HG03558 (cell line): ENCODE measurements around the gene VCL.
"Not testable (repeated sequence)": the region's sequence is repeated elsewhere in the genome, so short reads cannot be mapped to it uniquely, and the experiment has no call there.

Source experiments
- ATAC-seq: cut with Tn5 transposase; IDR thresholded peaks from one replicate; pipeline ENCODE4 v1.9.1; 2021; ENCODE audit warnings: moderate number of reproducible peaks; ENCODE audit not compliant: unreplicated experiment; ENCODE audit errors: extremely low read depth

VCL gene

DNA sequence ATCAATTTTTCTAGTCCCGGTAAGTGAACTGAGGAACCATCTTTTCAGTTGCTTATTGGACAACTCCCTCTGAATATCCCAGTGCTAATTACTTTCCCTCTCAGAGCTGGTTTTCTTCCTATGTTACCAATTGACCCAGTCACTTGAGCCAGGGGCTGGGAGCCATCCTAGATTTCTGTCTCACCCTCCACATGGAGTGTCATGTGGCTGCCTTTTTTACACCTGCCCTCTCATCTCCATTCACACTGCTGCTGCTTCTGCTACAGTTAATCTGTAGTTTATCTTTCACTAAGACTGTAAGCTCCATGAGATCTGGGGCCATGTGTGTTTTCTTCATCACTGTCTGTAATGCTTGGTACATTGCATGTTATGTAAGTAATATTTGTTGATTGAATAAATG is 35.8 kb downstream of the VCL start:
- no peak for ATAC-seq

DNA sequence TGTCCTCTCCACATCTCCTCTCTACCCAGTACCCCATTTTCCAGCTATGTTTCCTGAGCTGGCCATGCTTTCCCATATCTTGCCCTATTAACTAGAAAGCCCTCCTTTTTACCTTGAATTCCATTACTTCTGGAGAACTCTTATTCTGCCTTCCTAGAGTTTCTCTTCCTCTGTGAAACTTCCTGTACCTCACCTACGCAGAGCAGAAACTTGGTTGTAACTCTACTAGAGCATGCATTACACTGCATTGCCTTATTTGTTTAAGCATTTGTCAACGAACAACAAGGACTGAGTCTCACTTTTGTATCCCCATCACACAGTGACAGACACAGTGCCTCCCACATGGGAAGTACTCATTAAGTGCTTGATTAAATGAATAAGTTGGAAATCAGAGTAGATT is 36.4 kb downstream of the VCL start:
- no peak for ATAC-seq

DNA sequence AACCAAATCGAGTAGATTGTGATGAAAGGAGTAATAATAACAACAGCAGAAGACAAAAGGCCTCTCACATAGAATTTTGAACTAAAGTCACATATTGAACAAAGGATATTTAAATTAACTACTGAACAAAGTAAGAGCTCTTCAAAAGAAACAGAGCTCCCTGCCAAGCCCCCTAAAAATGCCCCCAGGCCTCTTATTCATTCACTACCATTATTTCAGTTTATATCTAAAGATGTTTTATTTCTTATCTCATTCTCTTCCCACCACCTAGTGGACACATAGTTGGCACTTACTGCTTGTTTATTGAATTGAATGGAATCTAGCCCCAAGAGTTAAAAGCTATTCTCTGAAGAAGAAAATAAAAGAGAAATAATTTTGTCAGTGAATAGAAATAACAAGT is 37.4 kb downstream of the VCL start:
- no peak for ATAC-seq

GRCh38 chr10:74036474-74036873 is 38.6 kb downstream of the VCL start:
- ATAC-seq = no peak

- no peak for ATAC-seq
Observed at GRCh38 chr10:74039561-74040145, 41.7 kb downstream of the VCL start.

DNA sequence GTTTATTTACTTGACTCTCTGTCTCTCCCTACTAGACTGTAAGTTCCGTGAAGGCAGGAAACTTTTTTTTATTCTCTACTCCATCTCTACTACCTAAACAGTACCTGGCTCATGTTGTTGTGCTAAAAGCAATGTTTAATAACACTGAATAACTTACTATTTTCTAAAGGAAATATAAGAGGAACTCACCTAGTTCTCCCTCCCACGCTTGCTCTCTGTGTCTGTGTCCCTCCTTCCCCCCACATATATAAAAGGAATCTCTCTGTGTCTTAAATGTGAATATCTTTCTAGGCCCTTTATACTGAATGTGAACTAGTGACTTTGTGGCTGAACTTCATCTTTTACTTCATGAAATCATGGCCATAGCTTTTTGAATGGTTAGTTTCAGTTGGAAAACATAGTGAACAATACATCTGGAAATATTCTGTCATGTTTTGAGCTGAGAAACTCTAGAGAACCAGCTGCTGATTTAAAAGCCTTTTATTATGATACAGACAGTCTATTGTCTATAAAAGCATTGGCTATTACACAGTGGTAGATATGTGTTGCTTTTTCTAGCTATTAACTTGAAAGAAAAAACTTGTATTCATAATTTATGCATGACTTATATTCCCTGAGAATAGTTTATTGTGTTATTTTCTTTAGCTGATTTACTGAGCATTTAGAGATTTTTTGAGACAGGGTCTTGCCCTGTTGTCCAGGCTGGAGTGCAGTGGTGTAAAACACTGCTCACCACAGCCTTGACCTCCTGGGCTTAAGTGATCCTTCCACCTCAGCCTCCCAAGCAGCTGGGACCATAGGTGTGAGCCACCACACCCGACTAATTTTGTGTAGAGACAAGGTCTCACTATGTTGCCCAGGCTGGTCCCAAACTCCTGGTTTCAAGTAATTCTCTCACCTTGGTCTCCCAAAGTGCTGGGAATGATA is 42.5 kb downstream of the VCL start:
- no peak for ATAC-seq

- ATAC-seq = no peak
Observed at GRCh38 chr10:74044419-74044818, 46.5 kb downstream of the VCL start.

GRCh38 chr10:74047304-74047703 is 49.4 kb downstream of the VCL start:
- ATAC-seq = no peak

DNA sequence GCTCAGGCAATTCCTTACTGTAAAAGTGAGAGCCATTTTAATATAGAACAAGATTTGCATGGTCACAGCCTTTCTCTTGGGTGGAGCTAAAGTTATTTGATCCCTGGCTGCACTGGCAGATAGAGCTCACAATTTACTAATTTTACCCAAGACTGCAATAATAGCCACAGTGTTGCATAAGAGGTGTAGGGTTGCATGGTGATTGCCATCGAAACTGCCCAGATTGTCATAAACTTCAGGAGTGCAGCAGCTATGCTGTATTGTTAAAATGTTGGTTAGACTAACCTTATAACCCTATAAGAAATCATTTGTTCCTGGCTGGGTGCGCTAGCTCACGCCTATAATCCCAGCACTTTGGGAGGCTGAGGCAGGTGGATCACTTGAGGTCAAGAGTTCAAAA is 50.0 kb downstream of the VCL start:
- no peak for ATAC-seq

- no peak for ATAC-seq
Observed at GRCh38 chr10:74048433-74048832, 50.5 kb downstream of the VCL start.

GRCh38 chr10:74049955-74050354 is 52.0 kb downstream of the VCL start:
- no peak for ATAC-seq

GRCh38 chr10:74050653-74051052 is 52.7 kb downstream of the VCL start:
- ATAC-seq = no peak

GRCh38 chr10:74051736-74052342 is 53.9 kb downstream of the VCL start:
- no peak for ATAC-seq

DNA sequence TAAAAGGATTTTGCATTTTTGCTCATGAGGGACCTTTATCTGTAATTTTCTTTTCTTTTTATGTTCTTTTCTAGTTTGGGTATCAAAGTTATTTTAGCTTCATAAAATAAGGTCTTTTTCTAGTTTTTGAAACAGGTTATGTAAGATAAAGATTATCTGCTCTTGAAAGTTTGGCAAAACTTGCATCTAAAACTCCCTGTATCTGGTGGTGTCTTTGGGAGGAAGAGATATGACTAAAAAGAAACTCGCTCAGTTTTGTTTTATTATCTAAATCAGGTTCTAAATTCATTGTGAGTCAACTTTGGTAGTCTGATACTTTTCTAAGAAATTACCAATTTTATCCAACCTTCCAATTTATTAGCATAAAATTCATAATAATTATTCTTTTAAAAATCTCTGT is 55.1 kb downstream of the VCL start:
- no peak for ATAC-seq

DNA sequence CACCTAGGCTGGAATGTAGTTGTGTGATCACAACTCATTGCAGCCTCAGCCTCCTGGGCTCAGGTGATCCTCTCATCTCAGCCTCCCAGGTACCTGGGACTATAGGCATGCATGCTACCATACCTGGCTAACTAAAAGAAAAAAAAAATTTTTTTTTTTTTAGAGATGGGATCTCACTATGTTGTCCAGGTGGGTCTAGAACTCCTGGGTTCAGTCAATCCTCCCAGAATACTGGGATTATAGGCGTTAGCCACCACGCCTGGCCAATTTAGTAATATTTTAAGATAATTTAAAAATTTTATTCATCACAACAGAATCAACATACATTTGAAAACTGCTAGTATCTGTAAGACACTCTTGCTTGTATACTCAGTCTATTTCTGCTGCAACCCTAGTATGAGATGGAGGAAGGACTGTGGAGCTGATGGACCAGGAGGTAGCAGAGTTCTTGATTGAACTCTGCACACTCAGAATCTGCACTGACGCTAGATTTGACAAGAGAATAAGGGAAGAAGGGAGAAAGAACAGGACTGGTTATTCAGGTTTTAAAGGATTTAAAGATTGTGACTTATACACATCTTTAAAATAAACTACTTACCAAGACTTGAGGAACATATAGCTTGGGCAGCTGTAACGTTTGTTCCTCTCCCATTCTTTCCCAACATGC is 57.6 kb downstream of the VCL start:
- no peak for ATAC-seq

GRCh38 chr10:74056050-74056818 is 58.3 kb downstream of the VCL start:
- peak; percentile 36 for ATAC-seq

DNA sequence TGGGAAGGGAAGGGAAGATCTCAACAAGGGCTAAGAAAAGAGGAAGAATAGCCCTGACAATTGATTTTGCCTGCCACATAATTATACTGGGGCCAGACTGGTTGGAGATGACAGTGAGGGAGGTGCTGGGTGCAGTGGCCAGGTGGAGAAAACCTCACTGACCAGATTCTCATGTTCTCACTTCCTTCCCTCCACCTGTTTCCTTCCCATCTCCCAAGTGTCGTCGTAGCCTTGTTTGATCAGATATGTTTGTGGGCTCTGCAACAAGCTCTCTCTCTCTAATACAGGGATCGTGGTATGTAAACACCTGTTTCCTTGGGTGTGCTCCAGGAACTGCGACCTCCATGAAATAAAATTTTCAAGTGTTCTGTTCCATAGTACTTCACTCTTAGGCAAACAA is 60.2 kb downstream of the VCL start:
- no peak for ATAC-seq

DNA sequence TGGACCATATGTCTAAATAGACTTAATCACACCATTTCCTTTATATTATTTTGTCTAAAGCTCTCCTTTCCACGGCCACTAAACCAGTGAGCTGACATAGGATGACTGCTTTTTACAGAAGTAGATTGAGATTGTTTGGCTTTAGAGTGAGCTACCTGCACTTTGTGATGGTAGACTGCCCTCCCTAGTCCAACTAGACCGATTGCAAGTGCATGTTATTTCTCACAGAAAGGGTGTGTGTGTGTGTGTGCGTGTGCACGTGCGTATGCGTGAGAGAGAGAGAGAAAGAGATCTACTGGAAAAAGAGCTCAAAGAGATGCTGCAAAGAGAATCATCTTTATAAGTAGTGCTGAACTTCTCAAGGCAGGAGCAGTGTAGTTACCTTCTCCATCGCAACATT is 60.7 kb downstream of the VCL start:
- no peak for ATAC-seq

GRCh38 chr10:74061104-74061503 is 63.2 kb downstream of the VCL start:
- ATAC-seq = no peak

- ATAC-seq = not testable (repeated sequence)
Observed at GRCh38 chr10:74061978-74062377, 64.1 kb downstream of the VCL start.
